A549 (cell line): ENCODE results near the gene NAA60. TPM values are rescaled to one million over a fixed set of nuclear protein-coding genes. Genes with fewer than 3 reads are reported as not detected.

ENCODE experiments used
- ATAC-seq, 2 experiments: fragments of 200-7000 bp in 1 of 2; fragments of >200 bp in 1 of 2; cut with Nextera tagmentation in 1 of 2; cut with Tn5 transposase in 1 of 2; 3 replicates each; pipeline versions ENCODE4 v1.8.0 to v1.9.1; 2018 to 2020; ENCODE audit warnings: mild to moderate bottlenecking in 1 of 2, moderate library complexity in 1 of 2
- CTCF ChIA-PET: fragments of 300-600 bp; sonication (Branson Sonifier 250); formaldehyde crosslinking; extraction: SDS; loops from one replicate; lab custom pipeline; 2021; ENCODE audit warnings: antibody characterized with exemption, inconsistent platforms; lab: Yijun Ruan, JAX
- POLR2A ChIA-PET: fragments of 350-600 bp; formaldehyde crosslinking; extraction: SDS; loops from one replicate; lab custom pipeline; 2021; ENCODE audit warnings: antibody characterized with exemption, inconsistent platforms; lab: Yijun Ruan, JAX
- DNase-seq, 2 experiments: peaks; one replicate each; pipeline versions ENCODE4 v3.0.0 to v3.0.0-alpha.2; 2011 to 2016; ENCODE audit warnings: low read depth in 1 of 2, low spot score in 1 of 2
- FAIRE-seq: peaks from 2 replicates; lab custom pipeline; 2011; peaks lifted over from hg19 to GRCh38; lab: Jason Lieb, UNC
- H3K27ac ChIP-seq, 2 experiments: fragments of >200 bp; sonication (Bioruptor Twin); formaldehyde crosslinking; 3 replicates each; pipeline ENCODE4 v1.5.1; 2016 to 2017
- H3K4me1 ChIP-seq: fragments of >200 bp; sonication (Bioruptor Twin); formaldehyde crosslinking; 3 replicates; pipeline ENCODE4 v1.6.1; 2016
- H3K4me2 ChIP-seq: fragments of >200 bp; sonication (Bioruptor Twin); formaldehyde crosslinking; 3 replicates; pipeline ENCODE4 v1.6.1; 2016
- H3K4me3 ChIP-seq: fragments of >200 bp; sonication (Bioruptor Twin); formaldehyde crosslinking; 3 replicates; pipeline ENCODE4 v1.5.1; 2016
- H3K9me3 ChIP-seq: fragments of >200 bp; sonication (Bioruptor Twin); formaldehyde crosslinking; 3 replicates; pipeline ENCODE4 v1.6.1; 2016
- BHLHE40 ChIP-seq: IDR thresholded peaks from 2 replicates; pipeline ENCODE4 v1.6.1; 2012; ENCODE audit warnings: low read depth, low read length, inconsistent platforms
- CBX2 ChIP-seq: fragments of 200-600 bp; sonication (generic); IDR thresholded peaks from 2 replicates; pipeline ENCODE4 v1.6.1; 2016; ENCODE audit warnings: low read depth, mild to moderate bottlenecking, borderline replicate concordance
- EHMT2 ChIP-seq: fragments of 200-600 bp; sonication (generic); IDR thresholded peaks from 2 replicates; pipeline ENCODE4 v1.6.1; 2016; ENCODE audit warnings: antibody characterized with exemption, low read depth, mild to moderate bottlenecking, moderate library complexity
- ESRRA ChIP-seq: fragments of 150-350 bp; IDR thresholded peaks from 2 replicates; pipeline ENCODE4 v1.6.1; 2014; ENCODE audit warnings: mild to moderate bottlenecking, low read length, borderline replicate concordance
- FOXS1 ChIP-seq: fragments of 250-450 bp; sonication (Bioruptor Pico); IDR thresholded peaks from 2 replicates; pipeline ENCODE4 v1.5.0; 2020; ENCODE audit warnings: mild to moderate bottlenecking, moderate library complexity
- GATA3 ChIP-seq: IDR thresholded peaks from 2 replicates; pipeline ENCODE4 v1.6.1; 2012; ENCODE audit warnings: borderline replicate concordance
- HDAC2 ChIP-seq: fragments of 200-600 bp; sonication (generic); IDR thresholded peaks from 2 replicates; pipeline ENCODE4 v1.6.1; 2016
- JUNB ChIP-seq: fragments of >200 bp; sonication (Bioruptor Twin); formaldehyde crosslinking; IDR thresholded peaks from 2 replicates; pipeline ENCODE4 v1.6.1; 2016
- KDM1A ChIP-seq: fragments of 200-600 bp; sonication (generic); IDR thresholded peaks from 2 replicates; pipeline ENCODE4 v1.6.1; 2016; ENCODE audit warnings: low read depth, mild to moderate bottlenecking
- MAZ ChIP-seq: fragments of 150-350 bp; IDR thresholded peaks from 2 replicates; pipeline ENCODE4 v1.6.1; 2014; ENCODE audit warnings: antibody characterized with exemption, low read depth, low read length, borderline replicate concordance
- MYC ChIP-seq: IDR thresholded peaks from 2 replicates; pipeline ENCODE4 v1.6.1; 2012; ENCODE audit warnings: mild to moderate bottlenecking, inconsistent platforms, low read length, improper control_type of control experiment, borderline replicate concordance
- NR3C1 ChIP-seq: fragments of >200 bp; sonication (Bioruptor Twin); formaldehyde crosslinking; IDR thresholded peaks from 3 replicates; pipeline ENCODE4 v1.6.1; 2017
- POLR2A ChIP-seq: IDR thresholded peaks from 2 replicates; pipeline ENCODE4 v1.6.1; 2012; ENCODE audit warnings: mild to moderate bottlenecking, low read length
- POLR2AphosphoS2 ChIP-seq: conservative IDR thresholded peaks from 2 replicates; pipeline ENCODE4 v1.6.1; 2012; ENCODE audit warnings: low read length, improper control_type of control experiment, inconsistent platforms
- RARB ChIP-seq: fragments of 250-450 bp; sonication (Bioruptor Pico); IDR thresholded peaks from 2 replicates; pipeline ENCODE4 v1.8.0; 2021; ENCODE audit warnings: mild to moderate bottlenecking, moderate library complexity
- RFX5 ChIP-seq: fragments of 450-650 bp; IDR thresholded peaks from 2 replicates; pipeline ENCODE4 v1.7.1; 2014; ENCODE audit warnings: antibody characterized with exemption, mild to moderate bottlenecking, moderate library complexity
- SMC3 ChIP-seq: fragments of >200 bp; sonication (Bioruptor Twin); formaldehyde crosslinking; IDR thresholded peaks from 3 replicates; pipeline ENCODE4 v1.6.1; 2018; ENCODE audit warnings: inconsistent platforms
- SREBF2 ChIP-seq: fragments of 450-650 bp; IDR thresholded peaks from 2 replicates; pipeline ENCODE4 v1.6.1; 2014; ENCODE audit warnings: mild to moderate bottlenecking, moderate library complexity
- TFCP2L1 ChIP-seq: fragments of 250-450 bp; sonication (Bioruptor Pico); IDR thresholded peaks from 2 replicates; pipeline ENCODE4 v1.5.0; 2021; ENCODE audit warnings: mild to moderate bottlenecking
- TP53 ChIP-seq: fragments of 250-450 bp; sonication (Bioruptor Pico); IDR thresholded peaks from 2 replicates; pipeline ENCODE4 v1.5.0; 2021; ENCODE audit warnings: mild to moderate bottlenecking, moderate library complexity
- ZC3H11A ChIP-seq: fragments of 450-650 bp; IDR thresholded peaks from 2 replicates; pipeline ENCODE4 v1.6.1; 2014; ENCODE audit warnings: antibody characterized with exemption, mild to moderate bottlenecking
- WGBS: methylation state at CpG from one replicate; pipeline ENCODE4 v1.1.6; 2017; ENCODE audit errors: missing lambda C conversion rate; 5-methylcytosine and 5-hydroxymethylcytosine counted together
- polyA plus RNA-seq, 4 experiments: library from polyadenylated mRNA; depleted of rRNA in 3 of 4; stranded (reverse); fragments of >200 nt; fragmentation: RNase III in 1 of 4; extraction: RNeasy Plus Mini Kit Qiagen cat#74134 plus additional on column Dnase treatment in 1 of 4; gene quantifications; 2 replicates in 3 of 4; 3 replicates in 1 of 4; pipeline ENCODE4 v1.2.3, GENCODE V29; 2011 to 2017
- TF ChIP-seq, protein P1 (sequence below): fragments of >200 bp; sonication (Bioruptor Twin); formaldehyde crosslinking; IDR thresholded peaks from 3 replicates; pipeline ENCODE4 v1.6.1; 2016
- TF ChIP-seq, protein P2 (sequence below): fragments of 450-650 bp; IDR thresholded peaks from 2 replicates; pipeline ENCODE4 v1.6.1; 2014; ENCODE audit warnings: antibody characterized with exemption
- TF ChIP-seq, protein P3 (sequence below): fragments of 250-450 bp; sonication (Bioruptor Pico); IDR thresholded peaks from 2 replicates; pipeline ENCODE4 v1.5.0; 2020; ENCODE audit warnings: low read depth, mild to moderate bottlenecking, moderate library complexity
- TF ChIP-seq, protein P4 (sequence below): IDR thresholded peaks from 2 replicates; pipeline ENCODE4 v1.6.1; 2012; ENCODE audit warnings: low read depth, borderline replicate concordance

Gene NAA60
- polyA plus RNA-seq, 2 of the 4 experiments (the other 2 are of a cell fraction) = 41.6 to 43.9 TPM

DNA sequence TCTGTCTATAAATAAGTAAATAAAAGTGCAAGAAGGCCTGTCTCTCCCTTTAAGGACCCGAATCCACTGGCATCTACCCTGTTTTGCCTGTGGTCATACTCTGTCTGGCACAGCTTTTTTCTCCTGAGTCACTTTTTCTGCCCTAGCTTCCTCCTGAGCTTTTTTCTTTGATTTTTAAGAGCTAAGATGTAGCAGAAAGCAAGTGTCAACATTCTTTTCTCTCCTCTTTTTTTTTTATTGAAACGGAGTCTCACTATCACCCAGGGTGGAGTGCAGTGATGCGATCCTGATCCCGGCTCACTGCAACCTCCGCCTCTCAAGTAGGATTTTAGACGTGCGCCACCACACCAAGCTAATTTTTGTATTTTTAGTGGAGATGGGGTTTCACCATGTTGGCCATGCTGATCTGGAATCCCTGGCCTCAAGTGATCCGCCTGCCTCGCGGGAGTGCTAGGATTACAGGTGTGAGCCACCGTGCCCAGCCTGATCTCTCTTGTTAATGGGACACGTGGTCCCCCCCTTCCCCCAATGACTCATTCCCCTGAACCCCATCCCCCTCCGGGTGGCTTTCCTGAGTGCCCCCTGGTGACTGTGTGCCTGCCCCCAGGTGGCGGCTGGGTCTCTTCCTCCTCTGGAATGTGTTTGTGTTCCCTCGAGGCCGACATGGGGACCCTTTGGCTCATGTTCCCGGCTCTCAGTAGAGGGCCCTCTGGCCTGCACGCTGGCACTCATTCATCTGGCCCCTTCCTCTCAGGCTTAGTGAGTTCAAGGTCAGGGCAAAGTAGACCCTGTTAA lies 37.6 kb downstream of the NAA60 start:
- TF ChIP-seq RARB = no peak
- TF ChIP-seq ESRRA = no peak
- no peak for TF ChIP-seq KDM1A
- TF ChIP-seq, protein P1, sequence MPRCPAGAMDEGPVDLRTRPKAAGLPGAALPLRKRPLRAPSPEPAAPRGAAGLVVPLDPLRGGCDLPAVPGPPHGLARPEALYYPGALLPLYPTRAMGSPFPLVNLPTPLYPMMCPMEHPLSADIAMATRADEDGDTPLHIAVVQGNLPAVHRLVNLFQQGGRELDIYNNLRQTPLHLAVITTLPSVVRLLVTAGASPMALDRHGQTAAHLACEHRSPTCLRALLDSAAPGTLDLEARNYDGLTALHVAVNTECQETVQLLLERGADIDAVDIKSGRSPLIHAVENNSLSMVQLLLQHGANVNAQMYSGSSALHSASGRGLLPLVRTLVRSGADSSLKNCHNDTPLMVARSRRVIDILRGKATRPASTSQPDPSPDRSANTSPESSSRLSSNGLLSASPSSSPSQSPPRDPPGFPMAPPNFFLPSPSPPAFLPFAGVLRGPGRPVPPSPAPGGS = no peak
- no peak for TF ChIP-seq SREBF2
- no peak for TF ChIP-seq CBX2
- TF ChIP-seq MAZ = no peak
- TF ChIP-seq TP53 (CRISPR knock-in tag) = no peak
- TF ChIP-seq SMC3 = no peak
- TF ChIP-seq MYC = no peak
- no peak for TF ChIP-seq GATA3
- TF ChIP-seq ZC3H11A = no peak
- TF ChIP-seq, protein P2, sequence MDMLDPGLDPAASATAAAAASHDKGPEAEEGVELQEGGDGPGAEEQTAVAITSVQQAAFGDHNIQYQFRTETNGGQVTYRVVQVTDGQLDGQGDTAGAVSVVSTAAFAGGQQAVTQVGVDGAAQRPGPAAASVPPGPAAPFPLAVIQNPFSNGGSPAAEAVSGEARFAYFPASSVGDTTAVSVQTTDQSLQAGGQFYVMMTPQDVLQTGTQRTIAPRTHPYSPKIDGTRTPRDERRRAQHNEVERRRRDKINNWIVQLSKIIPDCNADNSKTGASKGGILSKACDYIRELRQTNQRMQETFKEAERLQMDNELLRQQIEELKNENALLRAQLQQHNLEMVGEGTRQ = no peak
- TF ChIP-seq EHMT2 = no peak
- TF ChIP-seq POLR2A = no peak
- no peak for TF ChIP-seq JUNB
- TF ChIP-seq TFCP2L1 (CRISPR knock-in tag) = no peak
- no peak for TF ChIP-seq HDAC2
- TF ChIP-seq, protein P3, sequence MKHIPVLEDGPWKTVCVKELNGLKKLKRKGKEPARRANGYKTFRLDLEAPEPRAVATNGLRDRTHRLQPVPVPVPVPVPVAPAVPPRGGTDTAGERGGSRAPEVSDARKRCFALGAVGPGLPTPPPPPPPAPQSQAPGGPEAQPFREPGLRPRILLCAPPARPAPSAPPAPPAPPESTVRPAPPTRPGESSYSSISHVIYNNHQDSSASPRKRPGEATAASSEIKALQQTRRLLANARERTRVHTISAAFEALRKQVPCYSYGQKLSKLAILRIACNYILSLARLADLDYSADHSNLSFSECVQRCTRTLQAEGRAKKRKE = no peak
- no peak for TF ChIP-seq BHLHE40
- Histone ChIP-seq H3K27ac (no peak overlapping the region), H3K4me2 (no peak overlapping the region), H3K4me1 (no peaks in the 10 kb centered on the region), H3K9me3 (no peaks in the 10 kb centered on the region), H3K4me3 (no peak overlapping the region)
- ATAC-seq (no peak), DNase-seq (no peak), FAIRE-seq (no peak)
- 91% methylated on average over 15 of the region's 18 CpGs for WGBS
- ChIA-PET POLR2A (no interaction called here), CTCF (interaction anchor here (0.6 kb wide), 1 partner anchor 15 kb away, joined by 3 read pairs; no protein-coding TSS in a partner anchor)

DNA sequence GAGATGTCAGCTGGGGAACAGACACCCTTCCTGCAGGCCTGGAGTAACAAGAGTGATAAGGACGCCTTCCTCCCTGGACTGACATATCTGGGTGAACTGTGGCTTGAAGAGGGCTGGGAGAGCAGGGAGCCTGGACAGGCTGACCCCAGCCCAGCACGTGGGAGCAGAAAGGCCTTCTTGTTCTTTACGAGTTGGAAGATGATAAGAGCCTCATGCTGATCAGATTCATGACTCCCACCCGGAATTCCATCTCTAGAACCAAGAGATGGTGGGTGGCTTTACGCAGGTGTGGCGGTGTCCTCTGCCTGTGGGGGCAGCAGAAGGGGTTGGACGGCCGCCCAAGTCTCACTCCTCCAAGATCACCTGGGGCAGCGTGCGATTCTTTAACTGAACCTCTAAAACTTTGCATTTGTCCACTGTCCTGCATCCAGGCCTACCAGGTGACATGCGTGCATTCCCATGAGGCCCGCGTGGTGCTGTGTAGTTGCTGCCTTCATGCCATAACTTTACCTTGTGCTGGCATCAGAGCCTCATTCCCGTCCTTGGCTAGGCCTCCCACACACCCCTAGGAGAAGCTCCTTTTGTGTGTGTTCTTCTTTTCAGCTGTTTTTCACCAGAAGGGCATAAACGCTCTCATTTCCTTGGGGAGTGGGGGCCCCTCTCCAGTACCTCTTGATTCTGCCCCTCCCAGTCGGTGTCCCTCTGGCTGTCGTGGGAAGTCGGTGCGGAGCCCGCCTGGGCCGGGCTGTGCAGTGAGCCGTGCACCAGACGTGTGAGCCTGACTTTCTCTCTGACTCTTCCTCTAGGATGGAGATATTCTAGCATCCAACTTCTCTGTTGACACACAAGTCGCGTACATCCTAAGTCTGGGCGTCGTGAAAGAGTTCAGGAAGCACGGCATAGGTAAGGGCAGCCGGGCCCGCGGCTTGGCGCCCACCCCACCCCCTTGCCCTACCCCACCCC lies 38.5 kb downstream of the NAA60 start:
- Histone ChIP-seq H3K4me2 (no peak overlapping the region), H3K4me1 (no peaks in the 10 kb centered on the region), H3K27ac (no peak overlapping the region), H3K9me3 (no peaks in the 10 kb centered on the region), H3K4me3 (no peak overlapping the region)
- CTCF ChIA-PET = interaction anchor here (1.5 kb wide), 1 partner anchor 13 kb away, joined by 3 read pairs; the partner anchor contains the start of gene C16orf90
- TF ChIP-seq, protein P2 = no peak
- TF ChIP-seq RFX5 (no peak), FOXS1 (CRISPR knock-in tag) (no peak), CBX2 (no peak), MAZ (no peak), NR3C1 (no peak), POLR2AphosphoS2 (no peak), BHLHE40 (no peak)
- TF ChIP-seq, protein P4, sequence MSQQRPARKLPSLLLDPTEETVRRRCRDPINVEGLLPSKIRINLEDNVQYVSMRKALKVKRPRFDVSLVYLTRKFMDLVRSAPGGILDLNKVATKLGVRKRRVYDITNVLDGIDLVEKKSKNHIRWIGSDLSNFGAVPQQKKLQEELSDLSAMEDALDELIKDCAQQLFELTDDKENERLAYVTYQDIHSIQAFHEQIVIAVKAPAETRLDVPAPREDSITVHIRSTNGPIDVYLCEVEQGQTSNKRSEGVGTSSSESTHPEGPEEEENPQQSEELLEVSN = no peak
- DNase-seq (no peak), FAIRE-seq (no peak), ATAC-seq (no peak)
- POLR2A ChIA-PET = no interaction called here
- WGBS = 93% methylated on average over 32 of the region's 32 CpGs
